GM12801 (cell line): ENCODE results near the gene BAG1.

Experiments used
- CTCF ChIP-seq: IDR thresholded peaks from one replicate; pipeline ENCODE4 v1.5.1; 2011; ENCODE audit warnings: control low read depth; ENCODE audit not compliant: insufficient read length; ENCODE audit errors: extremely low read depth

The BAG1 gene

GRCh38 chr9:33223696-33224095, 40.8 kb downstream of the BAG1 start:
- no peak for TF ChIP-seq CTCF

GRCh38 chr9:33222031-33222430, 42.5 kb downstream of the BAG1 start:
- TF ChIP-seq CTCF, result no peak

GRCh38 chr9:33221568-33221884, 43.0 kb downstream of the BAG1 start:
- no peak for TF ChIP-seq CTCF

- no peak for TF ChIP-seq CTCF
Measured at GRCh38 chr9:33220681-33221567, 43.6 kb downstream of the BAG1 start.

- TF ChIP-seq CTCF, result no peak
Measured at GRCh38 chr9:33211695-33212393, 52.7 kb downstream of the BAG1 start.

- TF ChIP-seq CTCF, result no peak
Measured at GRCh38 chr9:33210006-33210715, 54.3 kb downstream of the BAG1 start.

GRCh38 chr9:33209394-33209793, 55.1 kb downstream of the BAG1 start:
- TF ChIP-seq CTCF, result no peak
